ENCODE measurements around the gene CATSPERB.

The CATSPERB gene

GRCh38 chr14:91744068-91744480 is 12.2 kb upstream of the CATSPERB start (continued):
- TF ChIP-seq ATF2 (tag by site-specific recombination; IDR thresholded peaks at IDR 0.05; ENCODE audit: low read depth) (peak; percentile 20; the same call in 1 of the 2 replicates), ZNF350 (tag by site-specific recombination; IDR thresholded peaks at IDR 0.05) (no peak), ZNF274 (IDR thresholded peaks at IDR 0.05; ENCODE audit: low read length) (no peak), ZNF274 (tag by site-specific recombination; IDR thresholded peaks at IDR 0.05; ENCODE audit: borderline replicate concordance) (no peak), ZNF223 (tag by site-specific recombination; IDR thresholded peaks at IDR 0.05) (no peak), MYNN (tag by site-specific recombination; IDR thresholded peaks at IDR 0.05; ENCODE audit: borderline replicate concordance) (no peak), ZIC2 (tag by site-specific recombination; IDR thresholded peaks at IDR 0.05) (peak; percentile 48), ZBTB17 (tag by site-specific recombination; IDR thresholded peaks at IDR 0.05) (0 out of 2 replicates have a peak, but pooled peaks have one; percentile 11), FEZF1 (tag by site-specific recombination; IDR thresholded peaks at IDR 0.05) (0 out of 2 replicates have a peak, but pooled peaks have one; percentile 14), ZNF785 (tag by site-specific recombination; IDR thresholded peaks at IDR 0.05) (no peak), PRDM10 (tag by site-specific recombination; IDR thresholded peaks at IDR 0.05) (no peak), ZFP69B (tag by site-specific recombination; IDR thresholded peaks at IDR 0.05) (no peak), ZNF292 (tag by site-specific recombination; IDR thresholded peaks at IDR 0.05; ENCODE audit: borderline replicate concordance, low read depth) (no peak), ZNF530 (tag by site-specific recombination; IDR thresholded peaks at IDR 0.05; ENCODE audit: low read depth) (no peak), CTCF (tag by site-specific recombination; IDR thresholded peaks at IDR 0.05) (no peak), ZNF596 (tag by site-specific recombination; IDR thresholded peaks at IDR 0.05) (no peak), ZNF837 (tag by site-specific recombination; IDR thresholded peaks at IDR 0.05) (no peak)

GRCh38 chr14:91743305-91743653 is 11.4 kb upstream of the CATSPERB start:
- Histone ChIP-seq H3K4me1 (ENCODE audit: control insufficient read depth, insufficient read depth, low read length) (0 out of 2 replicates have a peak, but pooled peaks cover 4% of the 10 kb centered on the region), H3K36me3 (ENCODE audit: control insufficient read depth in 2 of 2, insufficient read depth in 1 of 2, low read length in 2 of 2) (no peaks in the 10 kb centered on the region), H3K4me3 (ENCODE audit: low read depth, low read length) (no peak overlapping the region), H3K27ac (ENCODE audit: extremely low read depth, low read depth, low read length) (no peak overlapping the region), H3K9me3 (ENCODE audit: control insufficient read depth, insufficient read depth, low read depth, low read length) (no peaks in the 10 kb centered on the region)
- POLR2A ChIA-PET = no interaction called here
- CTCF ChIA-PET = no interaction called here
- TF ChIP-seq PRDM10 (tag by site-specific recombination; IDR thresholded peaks at IDR 0.05) = no peak
- no peak for TF ChIP-seq ZBTB20 (tag by site-specific recombination; IDR thresholded peaks at IDR 0.05)
- TF ChIP-seq ZNF239 (tag by site-specific recombination; IDR thresholded peaks at IDR 0.05) = no peak
- TF ChIP-seq ZBTB49 (tag by site-specific recombination; IDR thresholded peaks at IDR 0.05; ENCODE audit: low read depth) = no peak
- no peak for TF ChIP-seq ZNF639 (tag by site-specific recombination; IDR thresholded peaks at IDR 0.05)
- no peak for TF ChIP-seq ZIC2 (tag by site-specific recombination; IDR thresholded peaks at IDR 0.05)
- TF ChIP-seq TRIM28 (IDR thresholded peaks at IDR 0.05; ENCODE audit: borderline replicate concordance, low read length) = no peak
- TF ChIP-seq SCRT2 (tag by site-specific recombination; IDR thresholded peaks at IDR 0.05) = no peak

Data from HEK293 (cell line).